H1 (cell line): ENCODE data around the gene ADSS1.

ENCODE experiments used
- CHD2 ChIP-seq: IDR thresholded peaks from 2 replicates; pipeline ENCODE4 v1.6.1; 2012; ENCODE audit warnings: low read length, improper control_type of control experiment
- EGR1 ChIP-seq: IDR thresholded peaks from 2 replicates; pipeline ENCODE4 v1.6.1; 2011; ENCODE audit warnings: low read depth, low read length, borderline replicate concordance
- EZH2 ChIP-seq: fragments of 200-600 bp; sonication (generic); IDR thresholded peaks from 2 replicates; pipeline ENCODE4 v1.7.1; 2012; ENCODE audit warnings: low read depth, mild to moderate bottlenecking, moderate library complexity, low read length, inconsistent platforms; ENCODE audit not compliant: severe bottlenecking
- FOSL1 ChIP-seq: IDR thresholded peaks from 2 replicates; pipeline ENCODE4 v1.6.1; 2011; ENCODE audit warnings: mild to moderate bottlenecking, low read depth, low read length, moderate library complexity; ENCODE audit not compliant: insufficient read depth
- PHF8 ChIP-seq: fragments of 200-600 bp; sonication (generic); conservative IDR thresholded peaks from 2 replicates; pipeline ENCODE4 v1.7.1; 2012; ENCODE audit warnings: low read depth, mild to moderate bottlenecking, inconsistent platforms, low read length, moderate library complexity
- POLR2A ChIP-seq, 2 experiments: IDR thresholded peaks; 1 replicate in 1 of 2; 2 replicates in 1 of 2; pipeline ENCODE4 v1.6.1; 2011; ENCODE audit warnings: low read depth in 2 of 2, low read length in 2 of 2, mild to moderate bottlenecking in 2 of 2; ENCODE audit errors: control extremely low read depth in 1 of 2
- RBBP5 ChIP-seq: IDR thresholded peaks from 2 replicates; pipeline ENCODE4 v1.7.1; 2012; ENCODE audit warnings: low read depth, mild to moderate bottlenecking, inconsistent platforms, low read length, moderate library complexity, borderline replicate concordance
- SUZ12 ChIP-seq: fragments of 200-600 bp; sonication (generic); IDR thresholded peaks from 2 replicates; pipeline ENCODE4 v1.6.1; 2012; ENCODE audit warnings: mild to moderate bottlenecking, inconsistent platforms, low read length, moderate library complexity, mixed read lengths
- TAF1 ChIP-seq: IDR thresholded peaks from 2 replicates; pipeline ENCODE4 v1.6.1; 2011; ENCODE audit warnings: mild to moderate bottlenecking, low read depth, low read length
- YY1 ChIP-seq: IDR thresholded peaks from 2 replicates; pipeline ENCODE4 v1.6.1; 2011; ENCODE audit warnings: low read depth, mild to moderate bottlenecking, low read length
- TF ChIP-seq, protein P1 (sequence below), 3 experiments: IDR thresholded peaks; 1 replicate in 2 of 3; 2 replicates in 1 of 3; pipeline versions ENCODE4 v1.5.1 to v1.6.1; 2011; ENCODE audit warnings: low read length in 3 of 3, mild to moderate bottlenecking in 3 of 3, inconsistent platforms in 2 of 3, low read depth in 1 of 3, moderate library complexity in 1 of 3; ENCODE audit not compliant: insufficient read depth in 1 of 3; ENCODE audit errors: control extremely low read depth in 1 of 3
- TF ChIP-seq, protein P2 (sequence below): IDR thresholded peaks from 2 replicates; pipeline ENCODE4 v1.6.1; 2012; ENCODE audit warnings: inconsistent platforms
- TF ChIP-seq, protein P3 (sequence below): IDR thresholded peaks from 2 replicates; pipeline ENCODE4 v1.6.1; 2012; ENCODE audit warnings: low read length, inconsistent platforms

DNA sequence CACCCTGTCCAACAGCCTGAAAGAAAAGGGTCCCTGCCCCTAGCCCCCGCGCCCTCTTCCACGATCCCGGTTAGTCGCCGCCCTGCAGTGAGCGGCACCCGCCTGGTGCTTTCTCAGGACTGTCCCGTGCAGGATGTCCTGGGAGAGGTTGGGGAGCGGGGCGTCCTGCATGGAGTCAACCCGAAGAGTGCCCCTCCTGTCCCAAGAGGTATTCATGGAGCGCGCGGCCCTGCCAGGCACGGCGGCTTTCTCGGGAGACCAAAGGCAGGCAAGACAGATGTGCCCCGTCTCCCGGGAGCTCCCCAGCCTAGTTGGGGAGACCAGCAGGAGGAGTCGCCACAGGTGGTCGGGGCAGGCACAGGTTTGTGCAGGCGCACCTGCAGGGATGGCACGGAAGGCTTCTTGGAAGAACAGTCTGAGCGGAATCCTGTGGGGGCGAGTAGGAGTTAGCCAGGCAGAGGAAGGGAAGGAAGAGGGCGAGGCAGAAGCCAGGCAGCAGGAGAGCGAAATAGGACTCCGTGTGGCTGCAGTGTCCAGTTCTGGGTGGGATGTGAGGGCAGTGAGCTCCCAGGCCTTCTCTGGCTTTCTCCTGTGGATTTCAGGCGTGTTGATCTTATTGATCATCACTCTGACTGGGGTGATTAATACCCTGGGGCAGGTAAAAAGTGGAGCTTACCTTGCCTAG lies 29.6 kb downstream of the ADSS1 start:
- TF ChIP-seq, protein P1, sequence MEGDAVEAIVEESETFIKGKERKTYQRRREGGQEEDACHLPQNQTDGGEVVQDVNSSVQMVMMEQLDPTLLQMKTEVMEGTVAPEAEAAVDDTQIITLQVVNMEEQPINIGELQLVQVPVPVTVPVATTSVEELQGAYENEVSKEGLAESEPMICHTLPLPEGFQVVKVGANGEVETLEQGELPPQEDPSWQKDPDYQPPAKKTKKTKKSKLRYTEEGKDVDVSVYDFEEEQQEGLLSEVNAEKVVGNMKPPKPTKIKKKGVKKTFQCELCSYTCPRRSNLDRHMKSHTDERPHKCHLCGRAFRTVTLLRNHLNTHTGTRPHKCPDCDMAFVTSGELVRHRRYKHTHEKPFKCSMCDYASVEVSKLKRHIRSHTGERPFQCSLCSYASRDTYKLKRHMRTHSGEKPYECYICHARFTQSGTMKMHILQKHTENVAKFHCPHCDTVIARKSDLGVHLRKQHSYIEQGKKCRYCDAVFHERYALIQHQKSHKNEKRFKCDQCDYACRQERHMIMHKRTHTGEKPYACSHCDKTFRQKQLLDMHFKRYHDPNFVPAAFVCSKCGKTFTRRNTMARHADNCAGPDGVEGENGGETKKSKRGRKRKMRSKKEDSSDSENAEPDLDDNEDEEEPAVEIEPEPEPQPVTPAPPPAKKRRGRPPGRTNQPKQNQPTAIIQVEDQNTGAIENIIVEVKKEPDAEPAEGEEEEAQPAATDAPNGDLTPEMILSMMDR (IDR thresholded peaks at IDR 0.05; ENCODE audit: control extremely low read depth in 1 of 3, insufficient read depth in 1 of 3, low read depth in 1 of 3, low read length in 3 of 3) = no peak
- TF ChIP-seq YY1 (no peak), FOSL1 (no peak), POLR2A (IDR thresholded peaks at IDR 0.05; ENCODE audit: control extremely low read depth in 1 of 2, low read depth in 2 of 2, low read length in 2 of 2) (no peak), EZH2 (no peak), PHF8 (no peak), EGR1 (no peak), RBBP5 (no peak), SUZ12 (no peak), CHD2 (no peak), TAF1 (no peak)
- TF ChIP-seq, protein P2, sequence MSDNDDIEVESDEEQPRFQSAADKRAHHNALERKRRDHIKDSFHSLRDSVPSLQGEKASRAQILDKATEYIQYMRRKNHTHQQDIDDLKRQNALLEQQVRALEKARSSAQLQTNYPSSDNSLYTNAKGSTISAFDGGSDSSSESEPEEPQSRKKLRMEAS = no peak
- TF ChIP-seq, protein P3, sequence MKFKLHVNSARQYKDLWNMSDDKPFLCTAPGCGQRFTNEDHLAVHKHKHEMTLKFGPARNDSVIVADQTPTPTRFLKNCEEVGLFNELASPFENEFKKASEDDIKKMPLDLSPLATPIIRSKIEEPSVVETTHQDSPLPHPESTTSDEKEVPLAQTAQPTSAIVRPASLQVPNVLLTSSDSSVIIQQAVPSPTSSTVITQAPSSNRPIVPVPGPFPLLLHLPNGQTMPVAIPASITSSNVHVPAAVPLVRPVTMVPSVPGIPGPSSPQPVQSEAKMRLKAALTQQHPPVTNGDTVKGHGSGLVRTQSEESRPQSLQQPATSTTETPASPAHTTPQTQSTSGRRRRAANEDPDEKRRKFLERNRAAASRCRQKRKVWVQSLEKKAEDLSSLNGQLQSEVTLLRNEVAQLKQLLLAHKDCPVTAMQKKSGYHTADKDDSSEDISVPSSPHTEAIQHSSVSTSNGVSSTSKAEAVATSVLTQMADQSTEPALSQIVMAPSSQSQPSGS = no peak
